AG10803 (cell line): Measurements from ENCODE around the gene HDDC3.

Experiments
- DNase-seq: peaks from one replicate; pipeline ENCODE4 v3.0.0; 2010; ENCODE audit warnings: low read depth
- H3K4me3 ChIP-seq: 2 replicates; pipeline ENCODE4 v1.5.1; 2011; ENCODE audit warnings: mild to moderate bottlenecking, low read length, control low read depth
- TF ChIP-seq, protein P1 (sequence below): conservative IDR thresholded peaks from 2 replicates; pipeline ENCODE4 v1.5.1; 2011; ENCODE audit warnings: mild to moderate bottlenecking, low read length, control low read depth, inconsistent platforms

HDDC3 gene

GRCh38 chr15:90952901-90953677 is 20.7 kb upstream of the HDDC3 start:
- DNase-seq = no peak

DNA sequence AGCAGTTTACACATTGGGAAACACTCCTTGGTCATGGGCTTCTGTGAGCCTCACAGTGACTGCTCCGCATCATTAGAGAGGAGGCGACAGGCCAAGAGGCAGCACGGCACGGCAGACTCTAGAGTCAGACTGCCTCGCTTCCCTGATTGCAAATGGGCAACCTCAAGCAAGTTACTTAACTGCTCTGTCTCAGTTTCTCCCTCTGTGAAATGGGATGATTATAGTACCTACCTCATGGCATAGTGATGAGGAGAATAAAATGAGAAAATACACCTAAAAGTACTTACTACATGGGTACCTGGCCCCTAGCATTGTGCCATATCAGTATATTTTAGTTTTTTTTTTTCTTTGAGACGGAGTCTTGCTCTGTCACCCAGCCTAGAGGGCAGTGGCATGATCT is 18.3 kb upstream of the HDDC3 start:
- TF ChIP-seq, protein P1, sequence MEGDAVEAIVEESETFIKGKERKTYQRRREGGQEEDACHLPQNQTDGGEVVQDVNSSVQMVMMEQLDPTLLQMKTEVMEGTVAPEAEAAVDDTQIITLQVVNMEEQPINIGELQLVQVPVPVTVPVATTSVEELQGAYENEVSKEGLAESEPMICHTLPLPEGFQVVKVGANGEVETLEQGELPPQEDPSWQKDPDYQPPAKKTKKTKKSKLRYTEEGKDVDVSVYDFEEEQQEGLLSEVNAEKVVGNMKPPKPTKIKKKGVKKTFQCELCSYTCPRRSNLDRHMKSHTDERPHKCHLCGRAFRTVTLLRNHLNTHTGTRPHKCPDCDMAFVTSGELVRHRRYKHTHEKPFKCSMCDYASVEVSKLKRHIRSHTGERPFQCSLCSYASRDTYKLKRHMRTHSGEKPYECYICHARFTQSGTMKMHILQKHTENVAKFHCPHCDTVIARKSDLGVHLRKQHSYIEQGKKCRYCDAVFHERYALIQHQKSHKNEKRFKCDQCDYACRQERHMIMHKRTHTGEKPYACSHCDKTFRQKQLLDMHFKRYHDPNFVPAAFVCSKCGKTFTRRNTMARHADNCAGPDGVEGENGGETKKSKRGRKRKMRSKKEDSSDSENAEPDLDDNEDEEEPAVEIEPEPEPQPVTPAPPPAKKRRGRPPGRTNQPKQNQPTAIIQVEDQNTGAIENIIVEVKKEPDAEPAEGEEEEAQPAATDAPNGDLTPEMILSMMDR = no peak
- no peak for DNase-seq

More at GRCh38 chr15:90952901-90953677, 20.7 kb upstream of the HDDC3 start:
- TF ChIP-seq, protein P1 = no peak
- H3K4me3 ChIP-seq = no peak overlapping the region

DNA sequence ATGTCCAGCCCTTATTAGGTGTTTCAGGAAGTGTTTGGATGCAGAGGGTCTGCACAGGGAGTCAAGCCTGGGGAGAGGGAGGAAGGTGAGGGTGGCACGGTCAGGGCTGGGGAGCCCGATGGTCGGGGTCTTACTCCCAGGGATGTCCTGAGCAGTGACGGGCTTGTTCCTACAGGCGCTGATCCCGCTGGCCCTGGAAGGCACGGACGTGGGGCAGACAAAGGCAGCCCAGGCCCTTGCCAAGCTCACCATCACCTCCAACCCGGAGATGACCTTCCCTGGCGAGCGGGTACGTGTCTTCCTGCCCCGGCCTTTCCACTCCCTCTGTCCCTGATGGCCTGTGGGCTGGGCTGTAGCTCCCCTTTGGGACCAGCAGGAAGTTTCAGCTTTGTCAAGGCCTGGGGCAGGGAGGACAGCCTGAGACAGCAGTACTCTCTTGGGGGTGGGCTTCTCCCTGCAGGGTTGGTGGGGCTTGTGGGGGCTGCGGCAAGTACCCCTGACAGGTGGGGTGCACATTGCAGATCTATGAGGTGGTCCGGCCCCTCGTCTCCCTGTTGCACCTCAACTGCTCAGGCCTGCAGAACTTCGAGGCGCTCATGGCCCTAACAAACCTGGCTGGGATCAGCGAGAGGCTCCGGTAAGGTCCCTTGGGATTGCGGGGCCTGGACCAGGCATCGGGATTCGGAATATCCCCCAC is 17.8 kb upstream of the HDDC3 start:
- H3K4me3 ChIP-seq = no peak overlapping the region
- no peak for DNase-seq
- TF ChIP-seq, protein P1 = no peak

More for the DNA sequence above, 18.3 kb upstream of the HDDC3 start:
- H3K4me3 ChIP-seq = no peak overlapping the region

- no peak overlapping the region for H3K4me3 ChIP-seq
- no peak for DNase-seq
- TF ChIP-seq, protein P1 = no peak
Measured at GRCh38 chr15:90948506-90948905, 16.2 kb upstream of the HDDC3 start.

GRCh38 chr15:90947577-90948357 is 15.4 kb upstream of the HDDC3 start:
- DNase-seq = no peak
- no peak overlapping the region for H3K4me3 ChIP-seq
- TF ChIP-seq, protein P1 = no peak

GRCh38 chr15:90946941-90947576 is 14.7 kb upstream of the HDDC3 start:
- H3K4me3 ChIP-seq = no peak overlapping the region
- DNase-seq = no peak
- TF ChIP-seq, protein P1 = no peak
